Measurements from ENCODE around the gene TIMM22.
"Not testable (repeated sequence)": the region's sequence is repeated elsewhere in the genome, so short reads cannot be mapped to it uniquely, and the experiment has no call there.

TIMM22 gene

GRCh38 chr17:1040216-1040600, 43.3 kb downstream of the TIMM22 start:
- no peak for DNase-seq

- no peak for DNase-seq
These were observed 44.8 kb downstream of the TIMM22 start for GRCh38 chr17:1041746-1042145.

GRCh38 chr17:1042486-1042885, 45.6 kb downstream of the TIMM22 start:
- DNase-seq = no peak

GRCh38 chr17:1043601-1044251, 46.8 kb downstream of the TIMM22 start:
- DNase-seq = no peak

GRCh38 chr17:1044387-1045009, 47.6 kb downstream of the TIMM22 start:
- DNase-seq = not testable (repeated sequence)

GRCh38 chr17:1045456-1045855, 48.5 kb downstream of the TIMM22 start:
- DNase-seq = no peak

GRCh38 chr17:1047177-1047878, 50.4 kb downstream of the TIMM22 start:
- DNase-seq = no peak

GRCh38 chr17:1047879-1048470, 51.0 kb downstream of the TIMM22 start:
- no peak for DNase-seq

GRCh38 chr17:1048516-1049115, 51.7 kb downstream of the TIMM22 start:
- not testable (repeated sequence) for DNase-seq

- no peak for DNase-seq
These were observed 52.7 kb downstream of the TIMM22 start for GRCh38 chr17:1049446-1050225.

GRCh38 chr17:1050246-1050995, 53.5 kb downstream of the TIMM22 start:
- no peak for DNase-seq

GRCh38 chr17:1050996-1051925, 54.3 kb downstream of the TIMM22 start:
- DNase-seq = no peak

Data from CD4-positive, alpha-beta T cell treated with Interferon alpha-2 for 1 hour (primary cell).